ENCODE measurements around the gene PIK3C2B.

The PIK3C2B gene

GRCh38 chr1:204461331-204462228, 33.0 kb downstream of the PIK3C2B start:
- no peak for DNase-seq (ENCODE audit: low spot score)

GRCh38 chr1:204460346-204460745, 34.3 kb downstream of the PIK3C2B start:
- DNase-seq (ENCODE audit: low spot score) = no peak

GRCh38 chr1:204459706-204460105, 34.9 kb downstream of the PIK3C2B start:
- no peak for DNase-seq (ENCODE audit: low spot score)

GRCh38 chr1:204457666-204458065, 36.9 kb downstream of the PIK3C2B start:
- no peak for DNase-seq (ENCODE audit: low spot score)

GRCh38 chr1:204456826-204457442, 37.7 kb downstream of the PIK3C2B start:
- DNase-seq (ENCODE audit: low spot score) = peak; percentile 38

GRCh38 chr1:204455831-204456145, 38.8 kb downstream of the PIK3C2B start:
- no peak for DNase-seq (ENCODE audit: low spot score)

- no peak for DNase-seq (ENCODE audit: low spot score)
These were observed 39.4 kb downstream of the PIK3C2B start for GRCh38 chr1:204455063-204455830.

- no peak for DNase-seq (ENCODE audit: low spot score)
These were observed 40.1 kb downstream of the PIK3C2B start for GRCh38 chr1:204454476-204454875.

GRCh38 chr1:204453141-204453772, 41.3 kb downstream of the PIK3C2B start:
- no peak for DNase-seq (ENCODE audit: low spot score)

- no peak for DNase-seq (ENCODE audit: low spot score)
These were observed 43.1 kb downstream of the PIK3C2B start for GRCh38 chr1:204451352-204452124.

- DNase-seq (ENCODE audit: low spot score) = no peak
These were observed 43.9 kb downstream of the PIK3C2B start for GRCh38 chr1:204450461-204451257.

GRCh38 chr1:204449678-204450280, 44.8 kb downstream of the PIK3C2B start:
- DNase-seq (ENCODE audit: low spot score) = no peak

GRCh38 chr1:204448991-204449677, 45.5 kb downstream of the PIK3C2B start:
- no peak for DNase-seq (ENCODE audit: low spot score)

- no peak for DNase-seq (ENCODE audit: low spot score)
These were observed 46.2 kb downstream of the PIK3C2B start for GRCh38 chr1:204448344-204448964.

- DNase-seq (ENCODE audit: low spot score) = no peak
These were observed 46.9 kb downstream of the PIK3C2B start for GRCh38 chr1:204447736-204448135.

- DNase-seq (ENCODE audit: low spot score) = no peak
These were observed 47.4 kb downstream of the PIK3C2B start for GRCh38 chr1:204447190-204447589.

GRCh38 chr1:204446413-204447111, 48.0 kb downstream of the PIK3C2B start:
- DNase-seq (ENCODE audit: low spot score) = peak; percentile 86

- peak; percentile 61 for DNase-seq (ENCODE audit: low spot score)
These were observed 48.7 kb downstream of the PIK3C2B start for GRCh38 chr1:204445860-204446412.

Measured in GM03348 (cell line).